ENCODE results near the gene RBFOX2. TPM values are rescaled to one million over a fixed set of nuclear protein-coding genes. Genes with fewer than 3 reads are reported as not detected.

Gene RBFOX2
- total and polyA plus RNA-seq, 12 donors = 15.7 to 86.6 (median 69.8) TPM

GRCh38 chr22:35766654-35767580, 261.7 kb downstream of the RBFOX2 start:
- TF ChIP-seq POLR2A (IDR thresholded peaks at IDR 0.05) = no peak
- TF ChIP-seq, protein P1, sequence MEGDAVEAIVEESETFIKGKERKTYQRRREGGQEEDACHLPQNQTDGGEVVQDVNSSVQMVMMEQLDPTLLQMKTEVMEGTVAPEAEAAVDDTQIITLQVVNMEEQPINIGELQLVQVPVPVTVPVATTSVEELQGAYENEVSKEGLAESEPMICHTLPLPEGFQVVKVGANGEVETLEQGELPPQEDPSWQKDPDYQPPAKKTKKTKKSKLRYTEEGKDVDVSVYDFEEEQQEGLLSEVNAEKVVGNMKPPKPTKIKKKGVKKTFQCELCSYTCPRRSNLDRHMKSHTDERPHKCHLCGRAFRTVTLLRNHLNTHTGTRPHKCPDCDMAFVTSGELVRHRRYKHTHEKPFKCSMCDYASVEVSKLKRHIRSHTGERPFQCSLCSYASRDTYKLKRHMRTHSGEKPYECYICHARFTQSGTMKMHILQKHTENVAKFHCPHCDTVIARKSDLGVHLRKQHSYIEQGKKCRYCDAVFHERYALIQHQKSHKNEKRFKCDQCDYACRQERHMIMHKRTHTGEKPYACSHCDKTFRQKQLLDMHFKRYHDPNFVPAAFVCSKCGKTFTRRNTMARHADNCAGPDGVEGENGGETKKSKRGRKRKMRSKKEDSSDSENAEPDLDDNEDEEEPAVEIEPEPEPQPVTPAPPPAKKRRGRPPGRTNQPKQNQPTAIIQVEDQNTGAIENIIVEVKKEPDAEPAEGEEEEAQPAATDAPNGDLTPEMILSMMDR (IDR thresholded peaks at IDR 0.05) = no peak
- Histone ChIP-seq H3K4me3 (no peak overlapping the region), H3K36me3 (replicated peaks in 1 of 2) (no peaks in the 10 kb centered on the region), H3K9me3 (replicated peaks in 1 of 3) (no peaks in the 10 kb centered on the region), H3K4me1 (replicated peaks in 1 of 2) (no peaks in the 10 kb centered on the region), H3K27ac (no peak overlapping the region), H3K27me3 (no peaks in the 10 kb centered on the region)
- DNase-seq = no peak
- intact Hi-C loops (cut with DNase I) = no loop called here
- 76 to 82% (median 80%) methylated on average over 10 of the region's 10 CpGs for WGBS, 4 donors

DNA sequence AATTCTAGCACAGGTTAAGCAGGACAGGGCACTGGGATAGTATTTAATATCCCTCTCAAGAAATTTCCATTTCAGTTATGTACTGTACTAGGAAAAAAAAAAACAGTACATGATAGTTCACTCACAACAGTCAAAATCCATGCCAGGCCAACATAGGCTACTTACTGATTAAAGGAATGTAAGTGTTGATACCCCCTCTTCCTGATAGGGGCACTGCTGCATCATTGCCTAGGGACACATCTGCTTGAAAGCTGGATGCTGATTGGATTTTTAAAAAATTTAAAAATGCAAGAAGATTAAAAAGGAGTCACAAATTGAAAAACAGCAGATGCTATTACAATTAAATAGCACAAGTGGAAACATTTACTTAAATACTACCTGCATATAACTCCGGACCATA, 267.6 kb downstream of the RBFOX2 start:
- peak in 1 of 7 donors; percentile 19 for DNase-seq
- no peak overlapping the region for H3K4me3 ChIP-seq
- H3K4me1 ChIP-seq (replicated peaks in 1 of 2) = no peaks in the 10 kb centered on the region
- WGBS, 4 donors = 93 to 96% (median 96%) methylated on average over 1 of the region's 1 CpG
- peaks cover 0 to 17% of the 10 kb centered on the region in 2 donors for H3K36me3 ChIP-seq (replicated peaks in 1 of 2)
- TF ChIP-seq, protein P1 (IDR thresholded peaks at IDR 0.05) = peak in 3 of 6 experiments; percentile 25 to 36 (median 27)
- no peak for TF ChIP-seq POLR2A (IDR thresholded peaks at IDR 0.05)
- H3K27ac ChIP-seq = no peak overlapping the region
- H3K27me3 ChIP-seq = no peaks in the 10 kb centered on the region
- H3K9me3 ChIP-seq (replicated peaks in 1 of 3) = no peaks in the 10 kb centered on the region
- intact Hi-C loops (cut with DNase I) = no loop called here

DNA sequence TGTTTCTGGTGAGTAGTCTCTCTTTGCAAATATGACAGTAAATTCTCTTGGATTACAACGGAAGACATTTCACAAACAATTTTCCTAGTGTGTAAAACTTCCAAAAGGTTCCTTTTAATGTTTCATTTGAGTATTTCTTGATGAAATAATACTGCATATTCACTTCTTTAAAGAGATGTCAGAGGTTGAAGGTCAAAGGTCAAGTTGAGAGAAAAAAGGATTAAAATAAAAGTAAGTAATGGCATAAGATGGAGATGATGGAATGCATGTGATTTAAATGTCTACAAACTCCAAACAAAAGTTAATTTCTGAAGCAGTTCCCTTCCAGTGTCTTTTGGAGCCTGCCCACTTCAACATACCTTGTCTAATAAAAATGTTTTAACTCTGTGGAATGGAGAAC, 270.2 kb downstream of the RBFOX2 start:
- Histone ChIP-seq H3K27me3 (no peaks in the 10 kb centered on the region), H3K9me3 (replicated peaks in 1 of 3) (no peaks in the 10 kb centered on the region), H3K27ac (no peak overlapping the region), H3K36me3 (replicated peaks in 1 of 2) (peaks cover 0 to 17% of the 10 kb centered on the region in 2 donors), H3K4me3 (no peak overlapping the region), H3K4me1 (replicated peaks in 1 of 2) (peaks cover 0 to 6% of the 10 kb centered on the region in 2 donors)
- WGBS, 4 donors = 75 to 87% (median 82%) methylated on average over 1 of the region's 1 CpG
- no peak for DNase-seq
- intact Hi-C loops (cut with DNase I) = no loop called here
- no peak for TF ChIP-seq POLR2A (IDR thresholded peaks at IDR 0.05)
- TF ChIP-seq, protein P1 (IDR thresholded peaks at IDR 0.05) = no peak

DNA sequence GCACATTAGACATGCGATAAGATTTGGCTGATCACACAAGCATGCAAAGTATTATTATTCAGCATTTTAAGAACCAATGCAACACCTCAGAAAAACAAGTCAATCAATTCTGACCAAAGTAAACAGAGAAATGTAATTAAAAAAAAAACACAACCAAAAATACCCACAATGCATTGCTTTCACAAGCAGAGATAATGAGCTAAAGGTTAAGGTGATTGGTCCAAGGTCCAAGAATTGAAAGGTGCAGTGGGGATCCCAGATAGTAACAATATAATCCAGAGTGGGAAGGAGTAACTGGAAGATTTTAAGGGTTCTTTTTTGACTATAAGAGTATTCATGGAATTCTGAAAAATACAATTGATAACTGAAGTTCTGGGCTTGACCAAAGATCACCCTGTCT, 271.9 kb downstream of the RBFOX2 start:
- H3K9me3 ChIP-seq (replicated peaks in 1 of 3) = no peaks in the 10 kb centered on the region
- no peak for TF ChIP-seq POLR2A (IDR thresholded peaks at IDR 0.05)
- TF ChIP-seq, protein P1 (IDR thresholded peaks at IDR 0.05) = no peak
- H3K27me3 ChIP-seq = no peaks in the 10 kb centered on the region
- H3K36me3 ChIP-seq (replicated peaks in 1 of 2) = peaks cover 0 to 17% of the 10 kb centered on the region in 2 donors
- intact Hi-C loops (cut with DNase I) = no loop called here
- peaks cover 0 to 6% of the 10 kb centered on the region in 2 donors for H3K4me1 ChIP-seq (replicated peaks in 1 of 2)
- no peak overlapping the region for H3K27ac ChIP-seq
- 87 to 95% (median 94%) methylated on average over 1 of the region's 1 CpG for WGBS, 4 donors
- no peak for DNase-seq
- no peak overlapping the region for H3K4me3 ChIP-seq

All from adrenal gland (tissue), 12 donors.